ENCODE data around the gene POFUT2.

- TF ChIP-seq CTCF (IDR thresholded peaks at IDR 0.05; ENCODE audit: insufficient read depth, low read length) (no peak), POLR2AphosphoS5 (IDR thresholded peaks at IDR 0.05; ENCODE audit: low read depth) (no peak), REST (IDR thresholded peaks at IDR 0.05; ENCODE audit: insufficient replicate concordance, low read depth) (no peak), GABPA (IDR thresholded peaks at IDR 0.05; ENCODE audit: low read depth) (no peak)
Observed at GRCh38 chr21:45225741-45226327, 61.9 kb downstream of the POFUT2 start.
